ENCODE data around the gene THOC1. TPM values are rescaled to one million over a fixed set of nuclear protein-coding genes. Genes with fewer than 3 reads are reported as not detected.

Gene THOC1
- total and polyA plus RNA-seq, 2 donors from 2014 or later = 22.4 to 32.6 TPM

GRCh38 chr18:306608-307255, 38.9 kb upstream of the THOC1 start:
- intact Hi-C loops (cut with DNase I) = no loop called here

GRCh38 chr18:305003-305501, 37.2 kb upstream of the THOC1 start:
- no peak overlapping the region for H3K9ac ChIP-seq (ENCODE audit: low read length in 3 of 3)
- no peak for TF ChIP-seq CTCF (IDR thresholded peaks at IDR 0.05; ENCODE audit: borderline replicate concordance, extremely low read depth, insufficient read depth)
- no peaks in the 10 kb centered on the region for H3K27me3 ChIP-seq (ENCODE audit: control insufficient read depth, insufficient read depth, low read length)

More at GRCh38 chr18:306608-307255, 38.9 kb upstream of the THOC1 start:
- no peaks in the 10 kb centered on the region for H3K36me3 ChIP-seq (ENCODE audit: control insufficient read depth in 2 of 3, insufficient read depth in 3 of 3, low read length in 3 of 3)
- no peak for TF ChIP-seq CTCF (IDR thresholded peaks at IDR 0.05; ENCODE audit: borderline replicate concordance, extremely low read depth, insufficient read depth)
- no peak for FAIRE-seq
- H3K27me3 ChIP-seq (ENCODE audit: control insufficient read depth, insufficient read depth, low read length) = no peaks in the 10 kb centered on the region
- no peaks in the 10 kb centered on the region for H3K9me3 ChIP-seq (ENCODE audit: control insufficient read depth in 2 of 3, insufficient read depth in 1 of 3, low read length in 3 of 3)
- H3K27ac ChIP-seq (ENCODE audit: low read depth in 2 of 2, low read length in 2 of 2) = no peak overlapping the region
- no peaks in the 10 kb centered on the region for H3K4me1 ChIP-seq (ENCODE audit: control insufficient read depth in 2 of 3, insufficient read depth in 2 of 3, low read depth in 1 of 3, low read length in 3 of 3)
- no peak overlapping the region for H3K4me3 ChIP-seq (ENCODE audit: low read length in 3 of 3)
- no peak for DNase-seq
- no peak overlapping the region for H3K9ac ChIP-seq (ENCODE audit: low read length in 3 of 3)

GRCh38 chr18:303607-304006, 35.8 kb upstream of the THOC1 start:
- no peaks in the 10 kb centered on the region for H3K27me3 ChIP-seq (ENCODE audit: control insufficient read depth, insufficient read depth, low read length)
- DNase-seq (peak in 3 of 5 donors; percentile 16 to 60 (median 51)), FAIRE-seq (no peak)
- no peaks in the 10 kb centered on the region for H3K9me3 ChIP-seq (ENCODE audit: control insufficient read depth in 2 of 3, insufficient read depth in 1 of 3, low read length in 3 of 3)
- H3K4me3 ChIP-seq (ENCODE audit: low read length in 3 of 3) = no peak overlapping the region
- no peak for TF ChIP-seq CTCF (IDR thresholded peaks at IDR 0.05; ENCODE audit: borderline replicate concordance, extremely low read depth, insufficient read depth)
- no peak overlapping the region for H3K27ac ChIP-seq (ENCODE audit: low read depth in 2 of 2, low read length in 2 of 2)
- no peak overlapping the region for H3K9ac ChIP-seq (ENCODE audit: low read length in 3 of 3)
- no peaks in the 10 kb centered on the region for H3K36me3 ChIP-seq (ENCODE audit: control insufficient read depth in 2 of 3, insufficient read depth in 3 of 3, low read length in 3 of 3)
- intact Hi-C loops (cut with DNase I) = no loop called here
- H3K4me1 ChIP-seq (ENCODE audit: control insufficient read depth in 2 of 3, insufficient read depth in 2 of 3, low read depth in 1 of 3, low read length in 3 of 3) = no peaks in the 10 kb centered on the region

More at GRCh38 chr18:305003-305501, 37.2 kb upstream of the THOC1 start:
- no peaks in the 10 kb centered on the region for H3K36me3 ChIP-seq (ENCODE audit: control insufficient read depth in 2 of 3, insufficient read depth in 3 of 3, low read length in 3 of 3)
- no peaks in the 10 kb centered on the region for H3K4me1 ChIP-seq (ENCODE audit: control insufficient read depth in 2 of 3, insufficient read depth in 2 of 3, low read depth in 1 of 3, low read length in 3 of 3)
- no peak overlapping the region for H3K27ac ChIP-seq (ENCODE audit: low read depth in 2 of 2, low read length in 2 of 2)
- no peaks in the 10 kb centered on the region for H3K9me3 ChIP-seq (ENCODE audit: control insufficient read depth in 2 of 3, insufficient read depth in 1 of 3, low read length in 3 of 3)
- FAIRE-seq = no peak
- no peak for DNase-seq
- intact Hi-C loops (cut with DNase I) = no loop called here
- no peak overlapping the region for H3K4me3 ChIP-seq (ENCODE audit: low read length in 3 of 3)

Data from kidney (tissue), 14 donors.